Activated CD8-positive, alpha-beta memory T cell treated with anti-CD3 and anti-CD28 coated beads for 4 hours (primary cell): ENCODE measurements around the gene DGCR6L.
"Not testable (repeated sequence)": the region's sequence is repeated elsewhere in the genome, so short reads cannot be mapped to it uniquely, and the experiment has no call there.

ENCODE experiments used
- DNase-seq, 2 donors: peaks; one replicate each; pipeline ENCODE4 v3.0.0-alpha.2; 2020; ENCODE audit warnings: low read depth in 2 of 2

Gene DGCR6L

DNA sequence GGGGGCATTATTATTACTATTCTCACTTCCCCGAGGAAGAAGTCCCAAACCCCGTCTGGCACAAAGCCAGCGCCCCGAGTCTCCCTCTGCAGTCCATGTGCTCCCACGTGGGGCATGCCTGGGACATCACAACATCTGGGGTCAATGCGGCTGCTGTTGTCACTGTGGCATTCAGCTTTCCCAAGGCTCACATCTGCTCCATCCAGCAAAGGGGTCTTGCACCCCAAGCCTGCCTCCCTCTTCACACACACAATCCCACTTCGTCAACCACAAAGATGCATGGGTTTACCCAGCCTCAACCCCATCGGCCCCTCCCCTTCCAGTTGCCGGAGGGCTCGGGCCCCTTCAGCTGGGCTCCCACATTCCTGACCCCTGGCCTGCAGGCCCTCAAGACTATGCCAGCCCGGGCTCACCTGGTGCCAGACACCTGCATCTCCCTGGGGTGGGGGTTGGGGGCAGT is 28.2 kb downstream of the DGCR6L start:
- DNase-seq, result no peak

DNA sequence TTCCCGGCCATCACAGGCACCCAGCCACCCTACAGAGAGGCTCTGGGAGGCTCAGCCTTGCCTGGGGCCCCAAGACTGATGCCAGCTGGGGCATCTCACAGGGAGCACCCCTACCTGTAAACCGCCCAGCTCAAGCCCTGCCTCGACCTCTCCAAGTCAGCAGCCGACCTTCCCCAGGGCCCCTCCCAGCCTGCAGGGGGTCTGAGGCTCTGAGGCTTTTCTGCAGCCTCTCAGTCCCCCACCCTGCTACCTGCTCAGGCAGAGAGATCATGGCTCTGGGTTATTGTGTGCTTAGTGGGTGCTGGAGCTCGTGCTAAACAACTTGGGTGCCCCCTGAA is 28.6 kb downstream of the DGCR6L start:
- no peak for DNase-seq

DNA sequence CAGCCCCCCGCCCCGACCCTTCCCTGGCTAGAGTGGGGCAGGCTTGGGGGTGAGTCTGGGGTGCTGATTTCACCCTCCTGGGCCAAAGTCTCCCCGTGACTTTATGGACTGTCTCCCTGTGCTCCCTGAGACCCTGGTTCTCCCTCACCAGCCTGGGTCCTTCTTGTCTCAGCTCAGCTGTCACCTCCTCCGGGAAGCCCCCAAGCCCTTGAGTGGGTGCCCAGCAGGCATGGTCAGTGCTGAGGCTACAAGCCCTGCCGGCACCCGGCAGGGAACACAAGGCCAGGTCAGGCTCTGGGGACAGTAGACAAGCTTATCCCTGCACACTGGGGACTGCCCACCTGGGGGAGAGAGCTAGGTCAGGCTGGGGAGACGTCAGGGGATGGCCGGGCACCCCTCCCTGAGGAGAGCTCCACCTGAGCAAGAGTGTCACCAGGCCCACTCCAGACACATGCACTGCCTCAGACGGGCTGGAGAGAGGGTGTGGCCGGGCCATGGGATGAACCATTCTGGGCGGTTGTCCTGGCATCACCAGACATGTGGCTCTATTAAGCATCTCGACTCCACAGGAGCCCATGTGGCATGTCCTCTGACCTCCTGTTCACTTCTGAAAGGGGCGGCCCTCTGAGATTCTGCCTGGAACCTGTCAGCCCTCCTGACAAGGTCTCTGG is 29.1 kb downstream of the DGCR6L start:
- no peak for DNase-seq

DNA sequence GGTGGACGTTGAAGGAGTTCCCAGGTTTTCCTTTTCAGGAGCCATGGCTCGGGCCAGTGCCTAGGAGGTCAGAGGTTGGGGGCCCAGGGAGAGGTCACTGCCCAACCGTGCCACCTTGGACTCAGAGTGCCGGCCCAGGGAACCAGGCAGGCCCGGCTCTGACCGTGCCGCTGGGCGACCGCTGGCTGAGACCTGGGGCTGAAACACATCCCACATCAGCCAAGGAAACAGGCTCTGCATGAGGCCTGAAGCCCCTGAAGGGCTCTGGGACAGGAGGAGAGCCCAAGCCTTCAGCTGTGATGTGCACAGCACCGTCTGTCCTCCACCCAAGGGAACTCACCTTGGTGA is 29.8 kb downstream of the DGCR6L start:
- no peak for DNase-seq

DNA sequence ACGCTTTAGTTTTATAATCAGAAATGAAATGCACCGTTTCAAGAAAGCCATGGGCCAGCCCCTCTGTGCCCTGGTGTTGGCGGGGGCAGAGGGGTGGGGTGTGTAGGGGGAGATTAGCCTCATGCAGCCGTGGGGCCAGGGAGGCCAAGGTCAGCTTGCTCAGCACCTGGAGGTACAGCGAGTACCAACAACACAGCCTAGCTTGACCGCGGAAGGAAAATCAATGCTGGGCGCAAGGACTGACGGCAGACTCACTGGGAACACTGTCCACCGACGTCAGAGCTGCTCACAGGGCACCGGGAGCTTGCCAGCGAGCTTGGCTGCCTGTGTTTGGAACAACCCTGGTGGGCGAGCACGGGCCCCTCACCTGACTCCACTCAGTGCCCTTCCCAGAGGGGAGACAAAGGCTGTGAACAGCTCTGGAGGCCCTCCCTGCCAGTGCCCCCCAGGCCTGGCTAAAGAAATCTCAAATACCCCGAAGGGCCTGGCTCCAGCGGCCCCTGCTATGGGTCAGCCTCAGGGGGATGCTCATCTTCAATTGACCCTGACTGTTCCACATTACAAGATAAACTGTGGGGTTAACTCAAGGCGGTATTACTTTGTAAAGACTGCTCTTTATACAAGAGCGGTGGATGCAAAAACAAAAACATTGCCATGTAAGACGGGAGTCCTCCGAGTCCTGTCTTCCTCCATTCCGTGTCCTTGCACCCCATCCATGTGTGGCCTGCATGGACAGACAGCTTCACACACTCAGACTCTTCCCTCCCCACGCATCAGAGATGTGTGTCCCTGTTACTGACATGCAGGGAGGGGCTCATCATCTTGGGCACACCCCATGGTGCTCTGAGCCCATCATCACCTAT is 30.4 kb downstream of the DGCR6L start:
- DNase-seq, result not testable (repeated sequence)

DNA sequence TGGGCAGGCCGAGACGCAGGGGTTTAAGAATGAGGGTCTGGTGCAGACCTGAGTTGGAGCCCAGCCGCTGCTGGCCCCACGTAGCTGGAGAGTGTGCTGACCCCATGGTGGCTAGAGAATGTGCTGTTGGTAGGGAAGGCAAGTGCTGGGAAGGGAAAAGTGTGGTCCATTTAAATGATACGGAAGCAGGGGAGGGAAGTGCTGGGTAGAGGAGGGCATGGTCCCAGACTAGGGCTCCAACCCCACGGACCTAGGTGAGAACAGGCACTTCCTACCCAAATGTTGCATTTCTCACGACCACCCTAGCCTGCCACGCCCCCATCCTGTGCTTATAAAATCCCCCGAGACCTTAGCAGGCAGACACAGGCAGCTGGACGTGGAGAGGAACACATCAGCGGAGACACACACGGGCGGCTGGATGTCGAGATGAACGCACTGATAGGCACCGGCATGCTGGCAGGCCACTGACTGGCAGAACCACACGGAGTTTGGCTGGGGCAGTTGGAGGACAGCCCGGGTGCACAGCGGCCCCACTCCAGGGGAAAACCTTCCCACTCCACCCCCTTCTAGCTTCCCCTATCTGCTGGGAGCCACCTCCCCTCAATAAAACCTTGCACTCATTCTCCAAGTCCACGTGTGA is 33.0 kb downstream of the DGCR6L start:
- DNase-seq, result not testable (repeated sequence)

DNA sequence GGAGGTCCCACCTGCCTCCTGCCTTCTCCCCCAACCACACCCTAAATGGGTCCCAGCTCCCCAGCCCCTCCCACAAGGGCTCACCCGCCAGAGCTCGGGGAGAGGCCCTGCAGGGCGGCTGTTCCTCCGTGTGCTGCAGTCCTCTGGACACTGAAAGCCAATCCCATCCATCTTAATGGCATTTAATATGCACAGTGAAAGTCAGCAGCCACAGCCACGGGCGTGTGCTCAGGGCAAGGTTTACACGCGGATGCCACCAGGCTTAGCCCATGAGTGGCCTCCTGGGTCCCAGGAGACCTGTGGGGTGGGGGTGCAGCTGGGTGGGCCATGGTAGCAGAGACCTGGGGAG is 33.6 kb downstream of the DGCR6L start:
- DNase-seq, result not testable (repeated sequence)

DNA sequence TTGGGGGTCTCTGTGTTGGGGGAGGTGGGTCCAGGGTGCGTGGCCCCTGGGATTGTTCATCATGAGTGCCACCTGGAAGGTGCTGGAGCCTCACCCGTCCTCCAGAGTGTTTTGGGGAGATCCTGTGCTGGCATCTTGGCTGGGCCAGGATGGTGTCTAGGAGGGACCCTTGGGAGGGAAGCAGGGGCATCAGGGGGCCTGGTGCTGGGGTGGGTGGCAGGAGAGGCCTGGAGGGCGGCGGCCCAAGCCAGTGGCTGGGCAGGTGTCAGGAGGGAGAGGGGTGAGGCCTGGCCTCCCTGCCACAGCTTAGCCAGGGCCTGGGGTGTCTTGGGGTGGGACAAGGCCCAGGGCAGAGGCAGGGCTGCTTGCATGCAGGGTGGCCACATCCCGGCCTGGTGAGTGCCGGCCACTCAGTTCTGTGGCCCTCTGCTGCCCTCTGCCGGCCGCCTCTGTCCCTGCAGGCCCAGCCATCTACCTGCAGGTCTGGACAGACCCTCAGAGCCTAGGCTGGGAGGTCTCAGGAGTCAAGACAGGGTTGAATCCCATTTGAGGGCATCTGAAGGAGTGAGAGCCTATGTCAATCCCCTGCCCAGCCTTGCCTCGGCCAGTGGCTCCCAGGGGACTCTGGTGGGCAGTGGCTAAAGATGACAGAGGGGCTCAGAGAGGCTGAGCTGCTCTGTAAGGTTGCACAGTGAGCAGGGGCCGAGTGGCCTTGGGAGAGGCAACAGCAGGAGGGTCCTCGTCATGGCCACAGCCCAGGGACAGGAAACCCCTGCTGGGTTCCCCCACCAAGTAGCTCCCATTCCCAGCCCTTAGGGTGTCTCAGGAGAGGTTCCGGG is 34.2 kb downstream of the DGCR6L start:
- DNase-seq, result peak; percentile 48 to 56

DNA sequence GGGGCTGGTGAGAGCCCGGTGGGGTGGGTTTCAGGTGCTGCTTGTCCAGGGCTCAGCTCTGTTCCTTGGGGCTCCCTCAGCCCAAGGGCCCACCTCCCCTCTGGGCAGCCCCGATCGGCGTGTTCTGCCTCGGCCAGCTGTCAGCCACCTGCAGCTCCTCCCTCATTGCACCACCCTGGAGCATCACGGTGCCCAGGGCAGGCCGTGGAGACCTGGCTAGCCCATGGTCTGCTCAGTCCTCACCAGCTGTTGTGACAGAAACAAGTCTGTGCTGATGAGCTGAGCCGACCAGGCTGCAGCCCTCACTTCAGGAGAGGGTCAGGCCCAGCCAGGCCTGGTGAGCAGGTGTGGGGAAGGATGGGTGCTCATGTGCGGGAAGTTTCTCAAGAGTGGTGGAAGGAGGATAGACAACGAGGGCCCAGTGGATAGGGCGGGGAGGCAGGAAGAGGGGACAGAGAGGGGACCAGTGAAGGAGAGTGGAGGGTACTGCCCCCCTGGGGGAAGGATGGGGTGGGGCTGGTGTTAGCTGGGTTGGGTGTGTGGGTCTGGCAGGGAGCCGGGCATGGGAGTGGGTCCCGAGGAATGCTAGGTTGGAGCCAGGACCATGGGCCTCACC is 35.3 kb downstream of the DGCR6L start:
- no peak for DNase-seq

DNA sequence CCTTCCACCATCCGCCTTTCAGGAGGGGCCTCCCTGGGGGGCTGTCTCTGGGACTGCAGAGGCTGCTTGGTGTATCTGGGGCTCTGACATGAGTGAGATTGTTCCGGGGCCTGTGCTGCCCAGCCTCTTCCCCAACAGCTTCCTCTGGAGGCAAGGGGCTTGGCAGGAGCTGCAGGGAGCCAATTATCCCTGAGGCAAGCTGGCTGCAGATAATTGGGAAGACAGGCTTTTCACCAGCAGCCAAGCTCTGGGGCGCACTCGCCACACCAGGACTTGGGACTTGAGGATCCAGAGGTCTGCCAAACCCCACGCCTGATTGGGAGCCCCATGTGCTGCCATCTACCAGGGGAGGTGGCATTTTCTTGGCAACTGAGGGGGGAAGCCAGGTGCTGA is 36.2 kb downstream of the DGCR6L start:
- DNase-seq, result no peak

DNA sequence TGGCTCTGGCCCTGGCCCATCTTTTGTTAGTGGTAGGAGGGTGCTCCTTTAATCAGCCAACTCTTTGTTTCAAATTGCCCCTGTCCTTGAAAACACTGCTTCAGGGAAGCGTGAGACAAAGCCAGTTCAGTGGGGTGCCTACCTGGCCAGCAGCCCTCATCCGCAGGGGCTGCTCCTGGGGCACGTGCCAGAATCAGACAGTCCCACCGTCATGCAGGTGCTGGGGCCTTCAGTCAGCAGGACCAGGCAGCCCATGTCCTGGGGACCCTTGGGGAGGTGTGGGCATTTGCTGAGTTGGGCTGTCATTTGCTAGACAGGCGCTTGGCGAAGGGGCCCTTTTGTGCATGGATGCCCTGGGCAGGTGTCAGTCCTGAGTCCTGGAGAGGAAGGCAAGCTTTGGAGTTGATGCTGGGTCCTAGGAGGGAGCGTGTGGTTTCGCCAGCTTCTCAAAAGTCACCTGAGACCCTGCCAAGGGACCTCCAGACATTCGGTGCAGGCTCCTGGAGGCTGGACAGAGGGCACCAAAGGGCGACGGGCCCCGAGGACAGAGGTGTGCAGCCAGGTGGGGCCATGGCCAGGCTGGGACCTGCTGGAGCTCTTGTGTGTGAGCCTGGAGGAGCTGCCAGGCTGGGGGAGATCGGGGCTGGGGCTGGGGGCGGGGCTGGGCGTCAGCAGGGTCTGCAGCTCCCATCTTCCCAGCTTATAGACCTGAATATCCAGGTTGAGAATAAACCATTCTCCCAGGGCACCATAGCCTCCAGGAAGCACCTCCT is 36.8 kb downstream of the DGCR6L start:
- DNase-seq, result no peak

DNA sequence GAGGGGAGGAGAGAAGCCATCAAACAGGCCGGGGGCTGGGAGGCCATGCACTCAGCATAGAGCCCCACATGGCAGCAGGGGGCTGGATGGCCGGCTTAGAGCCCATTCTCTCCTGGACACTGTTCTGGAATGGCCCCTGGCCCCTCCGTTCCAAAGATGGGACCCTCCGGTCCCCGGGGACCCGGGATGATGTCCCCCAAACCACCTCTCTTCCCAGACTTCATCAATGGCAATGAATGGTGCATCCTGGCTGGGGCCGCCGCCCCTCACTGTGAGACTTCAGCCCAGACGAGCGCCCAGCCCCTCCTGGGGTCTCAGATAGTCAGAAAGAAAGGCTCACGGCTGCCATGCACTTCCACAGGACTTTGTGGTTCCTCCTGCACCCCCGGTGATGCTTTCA is 38.0 kb downstream of the DGCR6L start:
- DNase-seq, result no peak

DNA sequence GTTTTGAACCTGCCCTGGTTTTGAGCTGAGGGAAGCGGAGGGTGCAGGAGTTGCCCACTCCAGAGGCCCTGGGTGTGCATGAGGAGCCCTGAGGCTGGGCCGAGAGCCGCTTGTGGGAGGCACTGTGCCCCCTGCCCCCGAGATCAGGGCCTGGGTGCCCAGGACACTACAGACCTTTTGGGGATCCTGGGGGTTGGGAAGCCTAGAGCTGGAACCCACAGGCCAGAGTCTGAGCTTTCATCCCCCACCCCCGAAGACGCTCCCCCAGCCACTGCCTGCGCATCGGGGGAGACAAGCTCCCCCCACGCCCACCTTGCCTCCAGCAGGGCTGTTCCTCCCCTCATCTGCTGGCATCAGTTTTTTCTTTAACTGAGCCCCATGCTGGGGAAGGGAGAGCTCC is 38.4 kb downstream of the DGCR6L start:
- DNase-seq, result not testable (repeated sequence)

DNA sequence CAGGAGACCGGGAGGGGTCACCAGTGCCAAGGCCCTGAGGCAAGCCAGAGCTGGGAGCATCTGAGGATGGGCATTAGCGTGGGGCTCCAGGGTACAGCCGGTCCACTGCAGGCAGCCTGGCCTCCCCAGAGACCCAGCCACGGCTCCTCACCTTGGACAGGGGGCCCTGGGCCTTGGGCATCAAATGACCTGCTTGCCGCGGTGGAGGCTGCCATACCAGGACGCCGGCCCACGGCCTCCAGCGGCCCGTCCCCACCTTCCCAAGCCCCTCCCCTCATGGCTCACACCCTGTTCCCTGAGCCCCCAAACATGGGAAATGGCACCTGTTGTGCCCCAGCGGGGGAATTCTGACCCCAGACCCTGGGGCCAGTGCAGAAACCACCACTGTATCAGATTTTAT is 39.0 kb downstream of the DGCR6L start:
- no peak for DNase-seq

DNA sequence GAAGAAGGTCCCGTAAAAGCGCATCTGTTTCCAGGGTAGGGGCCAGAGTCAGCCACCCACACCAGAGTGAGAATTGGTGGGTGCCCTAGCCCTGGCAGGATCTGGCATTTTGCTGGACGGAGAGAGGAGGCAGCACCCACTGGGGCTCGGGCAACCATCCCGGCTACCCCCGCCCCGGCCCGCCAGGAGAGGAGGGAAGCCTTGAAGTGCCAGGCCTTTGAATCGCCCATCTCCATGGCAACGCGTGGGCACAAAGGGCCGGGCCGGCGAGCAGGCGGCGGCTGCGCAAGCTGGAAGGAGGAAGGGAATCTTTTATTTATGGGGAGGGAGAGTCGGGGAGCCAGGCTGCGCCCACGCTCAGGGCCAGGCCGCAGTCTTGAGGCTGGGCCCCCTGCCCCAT is 39.7 kb downstream of the DGCR6L start:
- not testable (repeated sequence) for DNase-seq

DNA sequence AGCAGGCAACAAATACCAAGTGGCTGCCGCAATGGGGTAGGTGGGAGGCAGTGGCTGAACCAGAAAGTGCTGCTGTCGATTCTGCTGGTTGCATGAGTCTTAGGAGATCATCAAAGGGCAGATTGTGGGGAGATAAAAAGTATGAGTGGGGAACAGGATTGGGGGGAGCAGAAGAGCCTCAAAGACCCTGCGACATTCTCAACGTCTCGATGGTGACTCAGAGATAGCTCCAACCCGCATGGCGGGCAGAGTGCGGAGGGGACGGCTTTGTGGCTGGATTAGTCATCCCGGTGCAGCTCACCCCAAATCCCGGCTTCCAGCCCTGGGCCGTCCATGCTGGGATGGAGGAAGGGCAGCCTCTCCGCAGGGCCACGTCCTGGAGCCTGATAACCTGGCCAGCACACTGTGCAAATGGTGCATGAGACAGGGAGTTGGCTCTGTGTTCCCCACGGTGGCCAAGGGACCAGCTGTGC is 40.2 kb downstream of the DGCR6L start:
- no peak for DNase-seq

DNA sequence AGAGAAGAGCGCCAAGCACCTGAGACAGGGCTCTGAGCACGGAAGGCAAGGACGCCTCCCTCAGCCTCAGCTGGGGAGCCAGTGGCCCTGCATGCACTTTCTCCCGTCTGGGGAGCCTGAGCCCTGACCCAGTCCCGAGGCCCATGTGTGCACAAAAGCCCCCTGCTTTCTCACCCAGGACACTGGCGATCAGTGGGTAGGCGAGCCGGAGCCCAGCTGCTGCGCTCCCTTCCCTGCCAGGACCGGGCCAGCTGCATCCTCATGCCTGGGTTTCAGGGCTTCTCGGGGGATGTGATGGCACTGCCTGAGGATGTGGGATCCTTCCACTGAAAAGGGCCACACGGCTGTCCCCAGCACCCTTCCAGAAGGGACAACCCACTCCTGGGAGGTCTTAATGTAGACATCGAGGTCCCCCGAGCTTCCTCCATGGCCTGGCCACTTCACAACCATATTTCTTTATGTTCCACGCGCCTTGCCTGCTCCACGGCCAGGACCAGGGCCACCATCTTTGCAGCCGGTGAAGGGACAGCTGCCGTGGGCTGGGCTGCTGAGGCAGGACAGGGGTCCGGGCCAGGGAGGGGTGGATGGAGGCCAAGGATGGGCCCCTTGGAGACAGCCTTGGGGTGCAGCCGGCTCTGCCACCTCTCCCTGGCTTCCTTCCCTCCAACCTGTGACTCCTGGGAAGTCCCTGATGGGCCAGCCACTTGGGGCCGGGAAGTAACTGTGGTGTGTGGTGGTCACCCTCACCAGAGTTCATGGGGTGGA is 41.0 kb downstream of the DGCR6L start:
- DNase-seq, result not testable (repeated sequence)

DNA sequence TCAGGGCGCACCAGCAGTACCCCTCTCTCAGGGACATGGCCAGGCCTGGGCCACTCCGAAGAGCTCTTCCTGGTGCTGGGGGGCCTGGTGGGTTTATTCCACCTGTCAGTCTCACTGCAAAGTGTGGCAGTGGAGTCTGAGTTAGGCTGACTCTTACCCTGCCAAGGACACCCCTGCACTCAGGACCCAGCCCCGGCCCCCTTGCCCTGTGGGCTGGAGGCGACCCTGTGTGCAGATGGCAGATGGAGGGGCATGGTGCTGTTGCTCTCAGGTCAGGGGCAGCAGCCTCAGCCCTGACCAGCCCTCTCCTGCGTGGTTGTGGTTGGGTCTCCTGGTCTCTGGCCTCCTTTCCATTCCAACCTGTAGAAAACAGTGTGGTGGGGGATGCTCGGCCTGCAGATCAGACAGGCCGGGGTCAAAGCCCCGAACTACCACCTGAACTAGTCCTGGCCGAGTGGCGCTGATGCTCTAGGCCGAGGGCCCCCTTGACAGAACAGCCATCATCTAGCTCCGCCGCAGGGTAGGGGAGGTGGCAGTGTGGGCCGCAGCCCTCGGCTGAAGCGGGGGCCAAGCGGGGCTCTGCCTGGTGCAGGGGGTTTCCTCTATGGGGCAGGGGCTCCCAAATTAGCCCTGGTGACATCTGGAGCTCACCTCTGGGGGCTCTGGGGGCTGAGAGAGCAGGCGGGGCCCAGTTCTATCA is 41.8 kb downstream of the DGCR6L start:
- not testable (repeated sequence) for DNase-seq

DNA sequence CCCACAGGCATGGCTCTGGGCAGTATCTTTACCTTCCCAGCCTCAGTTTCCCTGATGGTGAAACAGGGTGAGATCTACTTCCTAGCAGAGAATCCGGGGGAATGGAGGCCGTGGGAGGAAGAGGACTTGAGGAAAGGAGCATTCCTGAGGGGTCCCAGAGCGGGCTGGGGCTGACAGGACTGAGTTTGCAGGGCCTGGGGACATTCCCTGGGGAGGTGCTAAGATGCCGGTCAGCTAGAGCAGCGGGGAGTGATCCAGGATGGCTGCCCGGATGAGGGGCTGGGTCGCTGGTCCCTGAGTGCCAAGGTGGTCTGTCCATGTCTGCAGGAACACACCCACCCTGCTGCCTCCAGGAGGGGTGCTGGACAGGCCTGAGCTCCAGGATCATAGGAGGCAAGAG is 43.4 kb downstream of the DGCR6L start:
- no peak for DNase-seq
